ENCODE results near the gene ZNF362.

The ZNF362 gene

DNA sequence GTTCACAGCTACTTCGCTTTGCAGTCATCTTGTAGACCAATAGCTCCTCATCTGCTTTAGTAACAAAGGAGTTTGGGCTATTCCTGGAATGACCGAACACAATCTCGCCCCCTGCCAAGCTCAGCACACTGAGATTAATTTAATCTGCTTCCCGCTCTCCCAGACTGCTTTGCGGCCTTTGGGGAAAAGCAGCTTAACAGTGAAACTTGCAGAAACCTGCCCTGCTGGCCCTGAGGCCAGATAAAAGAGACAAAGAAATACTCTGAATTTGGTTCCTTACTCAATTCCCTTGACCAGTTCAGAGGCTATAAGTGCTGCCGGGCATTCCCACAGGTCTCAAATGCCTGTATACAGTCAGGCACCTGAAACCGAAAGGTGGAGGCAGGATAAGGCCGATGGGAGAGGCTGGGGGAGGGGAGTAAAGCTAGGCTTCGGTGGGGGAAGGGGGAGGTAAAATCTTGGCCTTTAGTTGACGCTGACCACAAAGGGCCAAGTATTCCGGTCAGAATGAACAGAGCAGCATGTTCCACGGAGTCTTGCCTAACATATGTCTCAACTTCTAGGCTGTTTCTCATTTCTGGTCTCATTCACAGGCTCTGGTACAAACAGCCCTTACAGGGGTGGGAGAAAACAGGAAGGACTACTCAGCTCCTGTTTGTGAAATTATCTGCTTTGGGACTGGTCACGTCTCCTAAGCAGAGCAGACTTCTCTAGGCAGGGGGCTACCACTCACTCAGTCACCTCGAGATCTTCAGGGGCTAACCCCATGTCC lies 82.3 kb downstream of the ZNF362 start:
- TF ChIP-seq, protein P1, sequence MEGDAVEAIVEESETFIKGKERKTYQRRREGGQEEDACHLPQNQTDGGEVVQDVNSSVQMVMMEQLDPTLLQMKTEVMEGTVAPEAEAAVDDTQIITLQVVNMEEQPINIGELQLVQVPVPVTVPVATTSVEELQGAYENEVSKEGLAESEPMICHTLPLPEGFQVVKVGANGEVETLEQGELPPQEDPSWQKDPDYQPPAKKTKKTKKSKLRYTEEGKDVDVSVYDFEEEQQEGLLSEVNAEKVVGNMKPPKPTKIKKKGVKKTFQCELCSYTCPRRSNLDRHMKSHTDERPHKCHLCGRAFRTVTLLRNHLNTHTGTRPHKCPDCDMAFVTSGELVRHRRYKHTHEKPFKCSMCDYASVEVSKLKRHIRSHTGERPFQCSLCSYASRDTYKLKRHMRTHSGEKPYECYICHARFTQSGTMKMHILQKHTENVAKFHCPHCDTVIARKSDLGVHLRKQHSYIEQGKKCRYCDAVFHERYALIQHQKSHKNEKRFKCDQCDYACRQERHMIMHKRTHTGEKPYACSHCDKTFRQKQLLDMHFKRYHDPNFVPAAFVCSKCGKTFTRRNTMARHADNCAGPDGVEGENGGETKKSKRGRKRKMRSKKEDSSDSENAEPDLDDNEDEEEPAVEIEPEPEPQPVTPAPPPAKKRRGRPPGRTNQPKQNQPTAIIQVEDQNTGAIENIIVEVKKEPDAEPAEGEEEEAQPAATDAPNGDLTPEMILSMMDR (IDR thresholded peaks at IDR 0.05; ENCODE audit: borderline replicate concordance, control extremely low read depth, extremely low read depth, insufficient read depth, missing control alignments), result no peak
- no peak for DNase-seq (ENCODE audit: low spot score)
- in situ Hi-C loops (cut with MboI; ENCODE audit: low sequenced_read_pairs, unreplicated experiment), result no loop called here

- in situ Hi-C loops (cut with MboI; ENCODE audit: low sequenced_read_pairs, unreplicated experiment), result no loop called here
- TF ChIP-seq, protein P1 (IDR thresholded peaks at IDR 0.05; ENCODE audit: borderline replicate concordance, control extremely low read depth, extremely low read depth, insufficient read depth, missing control alignments), result no peak
- DNase-seq (ENCODE audit: low spot score), result no peak
Observed at GRCh38 chr1:33339413-33339812, 83.1 kb downstream of the ZNF362 start.

DNA sequence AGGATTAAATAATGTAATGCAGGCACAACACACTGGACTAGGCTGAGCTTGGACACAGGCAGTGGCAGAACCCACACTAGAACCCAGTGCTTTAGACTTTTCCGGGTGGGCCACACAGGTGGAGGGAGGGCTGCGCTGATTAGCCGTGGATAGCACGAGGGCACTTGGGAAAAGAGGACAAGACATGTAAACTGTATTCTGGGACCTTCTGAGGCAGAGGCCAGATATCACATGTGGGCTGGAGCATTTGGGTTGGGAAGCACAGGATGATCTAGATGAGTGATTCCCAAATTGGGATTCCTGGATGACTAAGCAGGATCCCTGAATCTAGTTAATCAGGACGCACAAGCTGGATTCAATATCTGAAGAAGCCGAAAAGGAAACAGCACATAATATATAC lies 84.9 kb downstream of the ZNF362 start:
- in situ Hi-C loops (cut with MboI; ENCODE audit: low sequenced_read_pairs, unreplicated experiment), result no loop called here
- TF ChIP-seq, protein P1 (IDR thresholded peaks at IDR 0.05; ENCODE audit: borderline replicate concordance, control extremely low read depth, extremely low read depth, insufficient read depth, missing control alignments), result no peak
- DNase-seq (ENCODE audit: low spot score), result no peak

DNA sequence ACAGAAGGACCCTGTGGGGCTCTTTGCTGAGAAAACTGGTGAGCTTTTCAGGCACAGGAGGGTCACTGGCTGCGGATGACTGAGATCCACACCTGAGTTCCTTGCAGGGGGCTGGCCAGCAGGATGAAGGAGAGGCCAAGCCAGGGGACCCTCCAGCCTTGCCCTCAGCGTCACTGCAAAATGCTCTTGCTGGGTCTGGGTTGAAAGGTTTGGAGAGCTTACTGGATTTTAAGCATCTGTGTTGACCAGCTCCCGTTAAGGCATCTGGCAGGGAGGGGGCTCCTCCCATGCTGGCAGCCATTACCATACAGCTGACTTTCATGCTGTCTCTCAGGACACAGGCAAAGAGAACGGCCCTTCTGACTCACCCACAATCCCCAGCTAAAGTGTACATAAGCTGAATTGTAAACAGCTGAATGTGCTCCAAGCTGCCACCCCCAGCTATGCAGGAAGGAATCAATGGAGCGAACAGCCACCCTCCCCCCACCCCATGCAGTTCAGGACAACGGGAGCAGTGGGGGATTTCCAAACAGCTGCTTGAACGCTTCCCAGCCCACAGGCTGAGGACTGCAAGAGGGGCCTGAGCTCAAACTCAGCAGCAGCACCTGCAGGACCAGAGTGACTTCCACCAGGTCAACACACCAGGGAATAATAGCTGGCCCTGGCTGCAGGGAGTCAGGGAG lies 85.9 kb downstream of the ZNF362 start:
- in situ Hi-C loops (cut with MboI; ENCODE audit: low sequenced_read_pairs, unreplicated experiment), result no loop called here
- TF ChIP-seq, protein P1 (IDR thresholded peaks at IDR 0.05; ENCODE audit: borderline replicate concordance, control extremely low read depth, extremely low read depth, insufficient read depth, missing control alignments), result no peak
- no peak for DNase-seq (ENCODE audit: low spot score)

DNA sequence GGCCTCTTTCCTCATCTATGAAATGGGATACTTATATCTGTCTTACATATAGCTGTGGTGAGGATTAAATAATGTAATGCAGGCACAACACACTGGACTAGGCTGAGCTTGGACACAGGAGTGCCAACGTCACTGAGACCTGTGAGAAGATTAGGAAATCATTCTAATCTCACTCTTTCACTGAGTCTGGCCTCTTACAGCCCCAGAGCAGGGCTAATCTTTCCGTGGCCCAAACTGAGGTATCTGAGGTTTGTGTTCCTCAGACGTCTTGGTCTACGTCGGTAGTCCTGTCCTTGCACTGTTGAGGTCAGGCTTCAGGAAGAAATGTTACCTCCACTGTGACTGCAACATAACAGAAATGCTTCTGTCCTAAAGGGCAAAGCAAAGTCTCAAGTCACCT lies 87.2 kb downstream of the ZNF362 start:
- in situ Hi-C loops (cut with MboI; ENCODE audit: low sequenced_read_pairs, unreplicated experiment), result no loop called here
- TF ChIP-seq, protein P1 (IDR thresholded peaks at IDR 0.05; ENCODE audit: borderline replicate concordance, control extremely low read depth, extremely low read depth, insufficient read depth, missing control alignments), result no peak
- no peak for DNase-seq (ENCODE audit: low spot score)

- TF ChIP-seq, protein P1 (IDR thresholded peaks at IDR 0.05; ENCODE audit: borderline replicate concordance, control extremely low read depth, extremely low read depth, insufficient read depth, missing control alignments), result no peak
- no peak for DNase-seq (ENCODE audit: low spot score)
- in situ Hi-C loops (cut with MboI; ENCODE audit: low sequenced_read_pairs, unreplicated experiment), result no loop called here
Observed at GRCh38 chr1:33344896-33345560, 88.7 kb downstream of the ZNF362 start.

All from GM13976 (cell line).